Neural cell (in vitro differentiated cells): ENCODE data around the gene PGM1. TPM values are rescaled to one million over a fixed set of nuclear protein-coding genes. Genes with fewer than 3 reads are reported as not detected.

Experiments used
- H2AFZ ChIP-seq: fragments of 200-600, 300-800 bp; sonication (generic), shearing (Covaris generic); 2 replicates; pipeline ENCODE4 v1.6.0; 2014; ENCODE audit warnings: low read depth, mild to moderate bottlenecking, antibody characterized with exemption, low read length, moderate library complexity
- H3F3A ChIP-seq: fragments of 200-600 bp; shearing (Covaris generic); 2 replicates; pipeline ENCODE4 v1.6.1; 2016; ENCODE audit warnings: mild to moderate bottlenecking, moderate library complexity, mixed read lengths, antibody characterized with exemption, low read length; ENCODE audit not compliant: insufficient read depth, poor library complexity, severe bottlenecking
- H3K27ac ChIP-seq: fragments of 200-600, 300-800 bp; sonication (generic), shearing (Covaris generic); 2 replicates; pipeline ENCODE4 v1.5.1; 2014; ENCODE audit warnings: mild to moderate bottlenecking, low read length, moderate library complexity
- H3K27me3 ChIP-seq: fragments of 300-800, 200-600 bp; sonication (generic), shearing (Covaris generic); 2 replicates; pipeline ENCODE4 v1.6.0; 2014; ENCODE audit warnings: mild to moderate bottlenecking, low read depth, low read length, moderate library complexity; ENCODE audit not compliant: insufficient read depth
- H3K36me3 ChIP-seq: fragments of 300-800, 200-600 bp; sonication (generic), shearing (Covaris generic); 2 replicates; pipeline ENCODE4 v1.5.1; 2014; ENCODE audit warnings: mild to moderate bottlenecking, antibody characterized with exemption, low read length, moderate library complexity; ENCODE audit not compliant: insufficient read depth
- H3K4me2 ChIP-seq: fragments of 300-800, 200-600 bp; sonication (generic), shearing (Covaris generic); 2 replicates; pipeline ENCODE4 v1.6.0; 2014; ENCODE audit warnings: mild to moderate bottlenecking, low read length
- H3K4me3 ChIP-seq: fragments of 300-800, 200-600 bp; sonication (generic), shearing (Covaris generic); 2 replicates; pipeline ENCODE4 v1.5.1; 2014; ENCODE audit warnings: mild to moderate bottlenecking, low read length, moderate library complexity
- H3K79me2 ChIP-seq: fragments of 200-600 bp; shearing (Covaris generic); replicated peaks from 2 replicates; pipeline ENCODE4 v1.6.0; 2014; ENCODE audit warnings: mild to moderate bottlenecking, low read length, moderate library complexity; ENCODE audit not compliant: insufficient read depth
- H3K9ac ChIP-seq: fragments of 300-800, 200-600 bp; sonication (generic), shearing (Covaris generic); 2 replicates; pipeline ENCODE4 v1.6.1; 2016; ENCODE audit warnings: mild to moderate bottlenecking, low read length, mixed read lengths
- H3K9me2 ChIP-seq: fragments of 200-600 bp; shearing (Covaris generic); 2 replicates; pipeline ENCODE4 v1.6.1; 2016; ENCODE audit warnings: mild to moderate bottlenecking, low read length, mixed read lengths; ENCODE audit not compliant: insufficient read depth
- H3K9me3 ChIP-seq: fragments of 200-600, 300-800 bp; sonication (generic), shearing (Covaris generic); 2 replicates; pipeline ENCODE4 v1.6.1; 2016; ENCODE audit warnings: mild to moderate bottlenecking, mixed run types, low read length, moderate library complexity, mixed read lengths
- H4K20me1 ChIP-seq: fragments of 200-600 bp; shearing (Covaris generic); 2 replicates; pipeline ENCODE4 v1.6.1; 2016; ENCODE audit warnings: mild to moderate bottlenecking, mixed run types; ENCODE audit not compliant: insufficient read depth
- EP300 ChIP-seq: fragments of 450-650 bp; conservative IDR thresholded peaks from 2 replicates; pipeline ENCODE4 v1.6.1; 2014; ENCODE audit warnings: antibody characterized with exemption, mild to moderate bottlenecking, moderate library complexity; ENCODE audit not compliant: poor library complexity, severe bottlenecking
- EZH2 ChIP-seq: fragments of 200-600, 300-800 bp; shearing (Covaris generic), sonication (generic); IDR thresholded peaks from 2 replicates; pipeline ENCODE4 v1.6.1; 2014; ENCODE audit warnings: antibody characterized with exemption, low read length, borderline replicate concordance, mild to moderate bottlenecking; ENCODE audit not compliant: insufficient read depth, poor library complexity, severe bottlenecking
- MXI1 ChIP-seq: fragments of 450-650 bp; conservative IDR thresholded peaks from 2 replicates; pipeline ENCODE4 v1.6.1; 2014; ENCODE audit warnings: antibody characterized with exemption, mild to moderate bottlenecking; ENCODE audit not compliant: poor library complexity, severe bottlenecking
- POLR2AphosphoS5 ChIP-seq: IDR thresholded peaks from 2 replicates; pipeline ENCODE4 v1.6.1; 2012
- RAD21 ChIP-seq: fragments of 450-650 bp; conservative IDR thresholded peaks from 2 replicates; pipeline ENCODE4 v1.6.1; 2014; ENCODE audit warnings: antibody characterized with exemption, mild to moderate bottlenecking, moderate library complexity
- SMC3 ChIP-seq: fragments of 450-650 bp; conservative IDR thresholded peaks from 2 replicates; pipeline ENCODE4 v1.6.1; 2014; ENCODE audit warnings: antibody characterized with exemption, mild to moderate bottlenecking, moderate library complexity; ENCODE audit not compliant: poor library complexity
- TAF1 ChIP-seq: IDR thresholded peaks from 2 replicates; pipeline ENCODE4 v1.6.1; 2012; ENCODE audit warnings: low read depth
- polyA plus RNA-seq: library from polyadenylated mRNA; depleted of rRNA; stranded (reverse); fragments of >200 nt; gene quantifications from 2 replicates; pipeline ENCODE4 v1.2.3, GENCODE V29; 2014
- TF ChIP-seq, protein P1 (sequence below): fragments of 450-650 bp; IDR thresholded peaks from 2 replicates; pipeline ENCODE4 v1.5.1; 2014; ENCODE audit warnings: antibody characterized with exemption, mild to moderate bottlenecking, moderate library complexity; ENCODE audit not compliant: poor library complexity, severe bottlenecking
- TF ChIP-seq, protein P2 (sequence below): IDR thresholded peaks from 2 replicates; pipeline ENCODE4 v1.6.1; 2012; ENCODE audit warnings: borderline replicate concordance

Gene PGM1
- polyA plus RNA-seq, 1 donor from 2014 or later: 2.9 TPM

GRCh38 chr1:63679589-63679988, 86.4 kb downstream of the PGM1 start:
- no peak for TF ChIP-seq TAF1
- Histone ChIP-seq H3K27ac (no peak overlapping the region), H3K9ac (no peak overlapping the region), H3K79me2 (no peaks in the 10 kb centered on the region), H3K9me3 (no peaks in the 10 kb centered on the region), H4K20me1 (no peaks in the 10 kb centered on the region), H3F3A (no peaks in the 10 kb centered on the region), H3K4me2 (no peak overlapping the region), H3K27me3 (no peaks in the 10 kb centered on the region), H2AFZ (no peak overlapping the region), H3K4me3 (no peak overlapping the region), H3K9me2 (no peaks in the 10 kb centered on the region), H3K36me3 (no peaks in the 10 kb centered on the region)

DNA sequence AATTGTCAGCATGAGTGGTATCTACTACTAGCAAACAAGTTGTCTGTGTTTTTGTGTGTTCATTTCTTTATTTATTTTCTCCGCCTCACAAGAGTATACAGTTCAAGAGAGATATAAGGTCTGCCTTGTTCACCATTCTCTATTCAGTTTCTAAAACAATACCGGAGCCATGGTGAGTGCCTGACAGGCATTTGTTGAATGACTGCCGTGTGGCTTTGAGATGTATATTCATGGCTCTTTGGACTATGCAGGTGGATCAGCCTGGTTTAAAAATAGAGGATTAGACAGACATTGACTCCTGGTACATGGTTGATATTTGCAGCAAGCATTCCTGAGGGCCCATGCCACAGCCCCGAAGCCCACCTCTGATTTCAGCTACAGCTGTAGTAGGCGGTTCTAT, 89.7 kb downstream of the PGM1 start:
- H3K9me3 ChIP-seq: no peaks in the 10 kb centered on the region
- H3K36me3 ChIP-seq: no peaks in the 10 kb centered on the region
- H4K20me1 ChIP-seq: no peaks in the 10 kb centered on the region
- no peaks in the 10 kb centered on the region for H3K79me2 ChIP-seq
- H3K9ac ChIP-seq: no peak overlapping the region
- H3K4me3 ChIP-seq: no peak overlapping the region
- no peaks in the 10 kb centered on the region for H3F3A ChIP-seq
- no peak overlapping the region for H3K27ac ChIP-seq
- H3K4me2 ChIP-seq: no peak overlapping the region
- no peaks in the 10 kb centered on the region for H3K9me2 ChIP-seq
- TF ChIP-seq EP300 (no peak), TAF1 (no peak), EZH2 (no peak), SMC3 (no peak), RAD21 (no peak), POLR2AphosphoS5 (no peak), MXI1 (no peak)
- TF ChIP-seq, protein P1, sequence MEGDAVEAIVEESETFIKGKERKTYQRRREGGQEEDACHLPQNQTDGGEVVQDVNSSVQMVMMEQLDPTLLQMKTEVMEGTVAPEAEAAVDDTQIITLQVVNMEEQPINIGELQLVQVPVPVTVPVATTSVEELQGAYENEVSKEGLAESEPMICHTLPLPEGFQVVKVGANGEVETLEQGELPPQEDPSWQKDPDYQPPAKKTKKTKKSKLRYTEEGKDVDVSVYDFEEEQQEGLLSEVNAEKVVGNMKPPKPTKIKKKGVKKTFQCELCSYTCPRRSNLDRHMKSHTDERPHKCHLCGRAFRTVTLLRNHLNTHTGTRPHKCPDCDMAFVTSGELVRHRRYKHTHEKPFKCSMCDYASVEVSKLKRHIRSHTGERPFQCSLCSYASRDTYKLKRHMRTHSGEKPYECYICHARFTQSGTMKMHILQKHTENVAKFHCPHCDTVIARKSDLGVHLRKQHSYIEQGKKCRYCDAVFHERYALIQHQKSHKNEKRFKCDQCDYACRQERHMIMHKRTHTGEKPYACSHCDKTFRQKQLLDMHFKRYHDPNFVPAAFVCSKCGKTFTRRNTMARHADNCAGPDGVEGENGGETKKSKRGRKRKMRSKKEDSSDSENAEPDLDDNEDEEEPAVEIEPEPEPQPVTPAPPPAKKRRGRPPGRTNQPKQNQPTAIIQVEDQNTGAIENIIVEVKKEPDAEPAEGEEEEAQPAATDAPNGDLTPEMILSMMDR: no peak
- TF ChIP-seq, protein P2, sequence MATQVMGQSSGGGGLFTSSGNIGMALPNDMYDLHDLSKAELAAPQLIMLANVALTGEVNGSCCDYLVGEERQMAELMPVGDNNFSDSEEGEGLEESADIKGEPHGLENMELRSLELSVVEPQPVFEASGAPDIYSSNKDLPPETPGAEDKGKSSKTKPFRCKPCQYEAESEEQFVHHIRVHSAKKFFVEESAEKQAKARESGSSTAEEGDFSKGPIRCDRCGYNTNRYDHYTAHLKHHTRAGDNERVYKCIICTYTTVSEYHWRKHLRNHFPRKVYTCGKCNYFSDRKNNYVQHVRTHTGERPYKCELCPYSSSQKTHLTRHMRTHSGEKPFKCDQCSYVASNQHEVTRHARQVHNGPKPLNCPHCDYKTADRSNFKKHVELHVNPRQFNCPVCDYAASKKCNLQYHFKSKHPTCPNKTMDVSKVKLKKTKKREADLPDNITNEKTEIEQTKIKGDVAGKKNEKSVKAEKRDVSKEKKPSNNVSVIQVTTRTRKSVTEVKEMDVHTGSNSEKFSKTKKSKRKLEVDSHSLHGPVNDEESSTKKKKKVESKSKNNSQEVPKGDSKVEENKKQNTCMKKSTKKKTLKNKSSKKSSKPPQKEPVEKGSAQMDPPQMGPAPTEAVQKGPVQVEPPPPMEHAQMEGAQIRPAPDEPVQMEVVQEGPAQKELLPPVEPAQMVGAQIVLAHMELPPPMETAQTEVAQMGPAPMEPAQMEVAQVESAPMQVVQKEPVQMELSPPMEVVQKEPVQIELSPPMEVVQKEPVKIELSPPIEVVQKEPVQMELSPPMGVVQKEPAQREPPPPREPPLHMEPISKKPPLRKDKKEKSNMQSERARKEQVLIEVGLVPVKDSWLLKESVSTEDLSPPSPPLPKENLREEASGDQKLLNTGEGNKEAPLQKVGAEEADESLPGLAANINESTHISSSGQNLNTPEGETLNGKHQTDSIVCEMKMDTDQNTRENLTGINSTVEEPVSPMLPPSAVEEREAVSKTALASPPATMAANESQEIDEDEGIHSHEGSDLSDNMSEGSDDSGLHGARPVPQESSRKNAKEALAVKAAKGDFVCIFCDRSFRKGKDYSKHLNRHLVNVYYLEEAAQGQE: no peak
- no peak overlapping the region for H2AFZ ChIP-seq
- no peaks in the 10 kb centered on the region for H3K27me3 ChIP-seq

DNA sequence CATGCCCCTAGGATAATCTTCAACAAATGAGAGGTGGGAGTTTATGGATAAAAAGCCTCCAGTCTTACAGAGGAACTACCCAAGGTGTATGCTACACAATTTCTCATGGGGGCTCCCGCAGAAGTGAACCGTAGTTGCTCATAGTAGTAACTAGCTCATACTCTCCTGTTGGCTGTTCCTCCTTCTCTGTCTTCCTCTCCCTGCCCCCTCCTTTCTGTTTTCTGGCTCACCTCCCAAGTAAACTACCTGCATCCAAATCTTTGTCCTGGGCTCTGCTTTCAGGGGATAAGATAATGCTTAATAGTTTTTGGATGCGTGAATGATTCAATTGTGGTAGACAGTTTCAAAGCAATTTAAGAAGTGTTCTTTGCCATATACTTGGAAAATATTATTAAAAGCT, 90.5 kb downstream of the PGM1 start:
- TF ChIP-seq RAD21 (no peak), EZH2 (no peak), EP300 (no peak), SMC3 (no peak), MXI1 (no peak), POLR2AphosphoS5 (no peak), TAF1 (no peak)
- TF ChIP-seq, protein P1: no peak
- TF ChIP-seq, protein P2: no peak
- no peaks in the 10 kb centered on the region for H3F3A ChIP-seq
- no peak overlapping the region for H3K9ac ChIP-seq
- no peak overlapping the region for H2AFZ ChIP-seq
- H3K27me3 ChIP-seq: no peaks in the 10 kb centered on the region
- H3K9me2 ChIP-seq: no peaks in the 10 kb centered on the region
- no peaks in the 10 kb centered on the region for H4K20me1 ChIP-seq
- H3K4me3 ChIP-seq: no peak overlapping the region
- no peaks in the 10 kb centered on the region for H3K36me3 ChIP-seq
- H3K79me2 ChIP-seq: no peaks in the 10 kb centered on the region
- no peak overlapping the region for H3K4me2 ChIP-seq
- H3K9me3 ChIP-seq: no peaks in the 10 kb centered on the region
- H3K27ac ChIP-seq: no peak overlapping the region
